LNCaP clone FGC (cell line): ENCODE data around the gene WIPF1.

Experiments used
- DNase-seq: peaks from one replicate; pipeline ENCODE4 v3.0.0-alpha.2; 2011; ENCODE audit warnings: low read depth
- H3K4me3 ChIP-seq: 2 replicates; pipeline ENCODE4 v1.5.1; 2011; ENCODE audit warnings: mild to moderate bottlenecking, low read depth, low read length, control low read depth
- TF ChIP-seq, protein P1 (sequence below): IDR thresholded peaks from 2 replicates; pipeline ENCODE4 v1.5.1; 2012; ENCODE audit warnings: mild to moderate bottlenecking; ENCODE audit not compliant: control insufficient read depth, insufficient read depth; ENCODE audit errors: extremely low read depth

The WIPF1 gene

DNA sequence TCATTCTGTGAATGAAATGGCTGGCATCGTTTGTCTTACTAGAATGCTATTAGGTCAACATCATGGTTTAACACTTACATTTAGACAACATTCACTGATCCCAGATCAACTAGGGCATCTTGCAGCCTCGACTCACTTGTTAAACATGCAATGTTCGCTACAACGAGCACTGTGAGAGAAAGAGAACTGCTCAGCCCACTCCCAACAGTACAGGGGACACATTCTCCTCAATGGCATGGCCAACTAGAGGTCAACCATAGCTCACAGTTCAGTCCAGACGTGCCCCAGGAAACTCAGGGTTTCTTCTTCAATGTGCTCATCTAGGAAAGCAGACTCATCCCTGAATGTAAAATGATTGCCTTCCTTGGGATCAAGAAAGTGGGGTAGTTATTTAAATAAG is 5.9 kb downstream of the WIPF1 start:
- H3K4me3 ChIP-seq, result no peak overlapping the region

DNA sequence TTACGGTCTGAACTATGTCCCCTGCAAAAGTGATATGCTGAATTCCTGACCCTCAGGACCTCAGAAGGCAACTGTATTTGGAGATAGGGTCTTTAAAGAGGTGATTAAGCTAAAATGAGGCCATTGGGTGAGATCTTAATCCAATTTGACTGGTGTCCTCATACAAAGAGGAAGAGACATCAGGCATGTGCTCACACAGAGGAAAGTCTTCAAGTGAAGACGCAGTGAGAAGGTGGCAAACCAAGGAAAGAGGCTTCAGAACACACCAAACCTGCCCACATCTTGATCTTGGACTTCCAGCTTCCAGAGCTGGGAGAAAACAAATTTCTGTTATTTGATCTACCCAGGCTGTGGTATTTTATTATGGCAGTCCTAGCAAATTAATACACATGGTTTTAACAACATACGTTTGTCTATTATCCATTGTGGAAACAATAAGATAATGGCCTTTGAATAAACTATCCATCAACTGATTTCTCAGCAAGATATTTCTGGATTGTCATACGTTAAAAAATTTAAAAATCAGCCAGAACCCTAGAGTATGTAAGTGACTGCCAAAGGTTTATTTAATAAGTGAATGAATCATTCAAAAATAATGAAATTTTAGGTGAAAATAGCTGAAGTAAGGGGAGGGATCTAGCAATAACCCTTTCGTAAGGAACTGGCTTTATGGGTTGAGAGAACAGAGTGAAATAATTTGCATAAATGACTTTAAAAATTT is 6.5 kb downstream of the WIPF1 start:
- DNase-seq, result no peak
- no peak overlapping the region for H3K4me3 ChIP-seq
- TF ChIP-seq, protein P1, sequence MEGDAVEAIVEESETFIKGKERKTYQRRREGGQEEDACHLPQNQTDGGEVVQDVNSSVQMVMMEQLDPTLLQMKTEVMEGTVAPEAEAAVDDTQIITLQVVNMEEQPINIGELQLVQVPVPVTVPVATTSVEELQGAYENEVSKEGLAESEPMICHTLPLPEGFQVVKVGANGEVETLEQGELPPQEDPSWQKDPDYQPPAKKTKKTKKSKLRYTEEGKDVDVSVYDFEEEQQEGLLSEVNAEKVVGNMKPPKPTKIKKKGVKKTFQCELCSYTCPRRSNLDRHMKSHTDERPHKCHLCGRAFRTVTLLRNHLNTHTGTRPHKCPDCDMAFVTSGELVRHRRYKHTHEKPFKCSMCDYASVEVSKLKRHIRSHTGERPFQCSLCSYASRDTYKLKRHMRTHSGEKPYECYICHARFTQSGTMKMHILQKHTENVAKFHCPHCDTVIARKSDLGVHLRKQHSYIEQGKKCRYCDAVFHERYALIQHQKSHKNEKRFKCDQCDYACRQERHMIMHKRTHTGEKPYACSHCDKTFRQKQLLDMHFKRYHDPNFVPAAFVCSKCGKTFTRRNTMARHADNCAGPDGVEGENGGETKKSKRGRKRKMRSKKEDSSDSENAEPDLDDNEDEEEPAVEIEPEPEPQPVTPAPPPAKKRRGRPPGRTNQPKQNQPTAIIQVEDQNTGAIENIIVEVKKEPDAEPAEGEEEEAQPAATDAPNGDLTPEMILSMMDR, result no peak

More for the DNA sequence above, 5.9 kb downstream of the WIPF1 start:
- TF ChIP-seq, protein P1, result no peak
- DNase-seq, result no peak

DNA sequence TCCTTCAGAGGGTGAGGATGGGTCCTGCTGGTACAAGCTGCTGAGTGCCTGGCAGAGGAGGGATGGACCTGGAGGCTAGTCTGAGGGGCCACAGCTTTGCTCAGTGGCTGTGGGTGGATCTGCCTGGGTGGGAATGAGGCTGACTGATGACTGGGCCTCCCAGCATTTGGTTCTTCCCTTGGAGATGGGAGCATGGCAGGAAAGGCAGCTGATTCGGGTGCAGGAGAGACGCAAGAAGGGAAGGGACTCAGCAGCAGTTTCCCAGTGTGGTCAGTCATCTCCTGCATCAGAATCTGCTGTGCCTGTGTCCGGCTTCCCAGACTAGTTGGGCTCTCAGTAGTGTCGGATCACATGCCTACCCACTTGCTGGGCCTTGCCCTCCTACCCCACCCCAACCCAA is 7.3 kb downstream of the WIPF1 start:
- DNase-seq, result no peak
- TF ChIP-seq, protein P1, result no peak
- H3K4me3 ChIP-seq, result no peak overlapping the region

DNA sequence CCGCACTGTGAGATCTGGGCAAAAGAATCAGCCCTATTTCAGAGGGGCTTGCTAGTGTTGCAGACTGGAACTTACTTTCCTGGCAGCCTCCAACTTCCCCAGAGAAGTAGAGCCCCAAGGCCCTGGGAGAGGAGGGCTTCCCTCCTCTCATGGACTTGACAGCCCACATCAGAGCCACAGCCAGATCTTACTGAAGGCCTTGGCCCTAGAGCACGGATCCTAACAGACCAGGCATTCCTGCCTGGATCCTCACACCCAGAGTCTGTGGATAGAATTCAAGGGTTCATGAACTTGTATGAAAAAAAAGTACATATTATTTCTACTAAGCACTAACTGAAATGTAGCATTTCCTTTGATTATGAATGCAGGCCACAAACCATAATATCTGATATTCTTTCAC is 8.3 kb downstream of the WIPF1 start:
- DNase-seq, result no peak

DNA sequence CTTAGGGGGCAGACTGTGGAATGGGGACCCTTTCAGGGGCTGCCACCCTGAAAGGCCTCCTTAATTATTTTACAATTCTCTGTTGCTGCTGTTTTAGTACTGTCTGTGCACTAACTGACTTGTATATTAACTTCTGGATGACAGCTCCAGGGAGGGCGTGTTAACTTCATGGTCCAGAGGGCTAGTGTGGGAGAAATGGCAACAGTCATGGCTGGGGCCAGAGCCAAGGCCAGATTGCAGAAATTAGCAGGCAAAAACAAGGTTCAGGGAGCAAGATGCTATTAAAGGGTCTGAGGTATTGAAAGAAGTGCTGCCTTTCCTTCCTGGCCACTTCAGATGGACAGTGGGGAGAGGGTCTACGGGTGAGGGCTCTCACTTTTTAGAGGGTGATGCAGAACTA is 9.1 kb downstream of the WIPF1 start:
- TF ChIP-seq, protein P1, result no peak

More for the DNA sequence above, 8.3 kb downstream of the WIPF1 start:
- TF ChIP-seq, protein P1, result no peak
- H3K4me3 ChIP-seq, result no peak overlapping the region

DNA sequence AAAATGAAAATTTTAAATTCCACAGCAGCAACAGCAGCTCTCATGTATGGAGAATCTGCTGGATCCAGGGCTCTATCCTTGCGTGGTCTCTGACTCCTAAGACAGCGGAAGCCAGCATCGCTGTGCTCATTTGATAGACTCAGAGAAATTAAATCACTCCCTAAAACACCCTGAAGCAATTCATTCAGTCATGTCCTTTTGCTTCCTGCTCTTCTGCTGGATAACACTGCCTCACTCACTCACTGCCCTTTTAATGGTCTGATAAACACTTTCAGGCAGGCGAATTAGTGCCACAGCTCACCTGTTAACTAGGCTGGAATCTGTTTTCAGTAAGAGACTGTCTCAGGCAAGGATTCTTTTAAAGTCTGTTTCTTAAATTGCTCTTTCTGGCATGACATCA is 10.0 kb downstream of the WIPF1 start:
- DNase-seq, result no peak
- TF ChIP-seq, protein P1, result no peak
- no peak overlapping the region for H3K4me3 ChIP-seq

More for the DNA sequence above, 9.1 kb downstream of the WIPF1 start:
- no peak for DNase-seq
- no peak overlapping the region for H3K4me3 ChIP-seq
